HCT116 (cell line): ENCODE data around the gene ERMAP.

Experiments used
- CEBPB ChIP-seq: IDR thresholded peaks from 2 replicates; pipeline ENCODE4 v1.6.1; 2012; ENCODE audit warnings: low read depth
- EGR1 ChIP-seq: IDR thresholded peaks from 2 replicates; pipeline ENCODE4 v1.6.1; 2012; ENCODE audit warnings: low read depth
- ELF1 ChIP-seq: IDR thresholded peaks from 2 replicates; pipeline ENCODE4 v1.6.1; 2012; ENCODE audit warnings: low read depth, borderline replicate concordance
- EZH2phosphoT487 ChIP-seq: fragments of 200-600 bp; IDR thresholded peaks from 2 replicates; pipeline ENCODE4 v1.6.1; 2018; ENCODE audit warnings: antibody characterized with exemption, borderline replicate concordance
- FOSL1 ChIP-seq: IDR thresholded peaks from 2 replicates; pipeline ENCODE4 v1.6.1; 2012; ENCODE audit warnings: low read depth
- POLR2AphosphoS5 ChIP-seq: IDR thresholded peaks from 2 replicates; pipeline ENCODE4 v1.6.1; 2011; ENCODE audit warnings: mild to moderate bottlenecking, low read depth, low read length, moderate library complexity
- RAD21 ChIP-seq: IDR thresholded peaks from 2 replicates; pipeline ENCODE4 v1.6.1; 2012; ENCODE audit warnings: low read depth, mild to moderate bottlenecking
- SIN3A ChIP-seq: IDR thresholded peaks from 2 replicates; pipeline ENCODE4 v1.6.1; 2012; ENCODE audit warnings: low read depth
- ZNF274 ChIP-seq: fragments of 200-500 bp; sonication (Bioruptor generic); IDR thresholded peaks from 2 replicates; pipeline ENCODE4 v1.6.1; 2014; ENCODE audit warnings: mild to moderate bottlenecking, low read depth, low read length, inconsistent platforms
- TF ChIP-seq, protein P1 (sequence below), 3 experiments: fragments of 200-600 bp in 1 of 3; sonication (generic) in 1 of 3; IDR thresholded peaks in 2 of 3; conservative IDR thresholded peaks in 1 of 3; 2 replicates each; pipeline ENCODE4 v1.5.1; 2012 to 2017; ENCODE audit warnings: low read depth in 2 of 3, low read length in 2 of 3, antibody characterized with exemption in 1 of 3, borderline replicate concordance in 1 of 3, control low read depth in 1 of 3, mild to moderate bottlenecking in 1 of 3, mixed read lengths in 1 of 3, mixed run types in 1 of 3, moderate library complexity in 1 of 3; ENCODE audit not compliant: insufficient read depth in 1 of 3
- TF ChIP-seq, protein P2 (sequence below): IDR thresholded peaks from 2 replicates; pipeline ENCODE4 v1.6.1; 2012

DNA sequence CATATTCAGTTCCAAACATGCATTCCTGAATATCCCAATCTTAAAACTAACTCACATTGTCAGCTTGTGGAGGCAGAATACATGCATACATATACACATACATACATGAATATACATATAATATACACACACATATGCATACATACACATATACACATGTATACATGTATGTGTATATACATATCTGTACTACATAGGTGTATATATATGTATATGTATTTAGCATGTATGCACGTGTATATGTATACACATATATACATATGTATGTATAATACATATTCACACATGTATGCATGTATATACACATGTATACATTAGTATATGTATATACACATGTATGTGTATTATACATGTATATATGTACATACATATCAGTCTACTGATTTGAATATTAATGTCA is 28.3 kb downstream of the ERMAP start:
- no peak for TF ChIP-seq SIN3A
- TF ChIP-seq RAD21: no peak
- no peak for TF ChIP-seq CEBPB
- TF ChIP-seq, protein P1, sequence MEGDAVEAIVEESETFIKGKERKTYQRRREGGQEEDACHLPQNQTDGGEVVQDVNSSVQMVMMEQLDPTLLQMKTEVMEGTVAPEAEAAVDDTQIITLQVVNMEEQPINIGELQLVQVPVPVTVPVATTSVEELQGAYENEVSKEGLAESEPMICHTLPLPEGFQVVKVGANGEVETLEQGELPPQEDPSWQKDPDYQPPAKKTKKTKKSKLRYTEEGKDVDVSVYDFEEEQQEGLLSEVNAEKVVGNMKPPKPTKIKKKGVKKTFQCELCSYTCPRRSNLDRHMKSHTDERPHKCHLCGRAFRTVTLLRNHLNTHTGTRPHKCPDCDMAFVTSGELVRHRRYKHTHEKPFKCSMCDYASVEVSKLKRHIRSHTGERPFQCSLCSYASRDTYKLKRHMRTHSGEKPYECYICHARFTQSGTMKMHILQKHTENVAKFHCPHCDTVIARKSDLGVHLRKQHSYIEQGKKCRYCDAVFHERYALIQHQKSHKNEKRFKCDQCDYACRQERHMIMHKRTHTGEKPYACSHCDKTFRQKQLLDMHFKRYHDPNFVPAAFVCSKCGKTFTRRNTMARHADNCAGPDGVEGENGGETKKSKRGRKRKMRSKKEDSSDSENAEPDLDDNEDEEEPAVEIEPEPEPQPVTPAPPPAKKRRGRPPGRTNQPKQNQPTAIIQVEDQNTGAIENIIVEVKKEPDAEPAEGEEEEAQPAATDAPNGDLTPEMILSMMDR (IDR thresholded peaks at IDR 0.05 in 2 of 3, conservative IDR thresholded peaks at IDR 0.05 in 1 of 3; ENCODE audit: borderline replicate concordance in 1 of 3, insufficient read depth in 1 of 3, low read depth in 2 of 3, low read length in 2 of 3): no peak
- no peak for TF ChIP-seq EZH2phosphoT487
- TF ChIP-seq POLR2AphosphoS5: no peak
- TF ChIP-seq ELF1: no peak
- TF ChIP-seq FOSL1: no peak
- TF ChIP-seq ZNF274: no peak
- TF ChIP-seq, protein P2, sequence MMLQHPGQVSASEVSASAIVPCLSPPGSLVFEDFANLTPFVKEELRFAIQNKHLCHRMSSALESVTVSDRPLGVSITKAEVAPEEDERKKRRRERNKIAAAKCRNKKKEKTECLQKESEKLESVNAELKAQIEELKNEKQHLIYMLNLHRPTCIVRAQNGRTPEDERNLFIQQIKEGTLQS: no peak
- no peak for TF ChIP-seq EGR1
